Measurements from ENCODE around the gene ETV6.

- TF ChIP-seq, protein P1, sequence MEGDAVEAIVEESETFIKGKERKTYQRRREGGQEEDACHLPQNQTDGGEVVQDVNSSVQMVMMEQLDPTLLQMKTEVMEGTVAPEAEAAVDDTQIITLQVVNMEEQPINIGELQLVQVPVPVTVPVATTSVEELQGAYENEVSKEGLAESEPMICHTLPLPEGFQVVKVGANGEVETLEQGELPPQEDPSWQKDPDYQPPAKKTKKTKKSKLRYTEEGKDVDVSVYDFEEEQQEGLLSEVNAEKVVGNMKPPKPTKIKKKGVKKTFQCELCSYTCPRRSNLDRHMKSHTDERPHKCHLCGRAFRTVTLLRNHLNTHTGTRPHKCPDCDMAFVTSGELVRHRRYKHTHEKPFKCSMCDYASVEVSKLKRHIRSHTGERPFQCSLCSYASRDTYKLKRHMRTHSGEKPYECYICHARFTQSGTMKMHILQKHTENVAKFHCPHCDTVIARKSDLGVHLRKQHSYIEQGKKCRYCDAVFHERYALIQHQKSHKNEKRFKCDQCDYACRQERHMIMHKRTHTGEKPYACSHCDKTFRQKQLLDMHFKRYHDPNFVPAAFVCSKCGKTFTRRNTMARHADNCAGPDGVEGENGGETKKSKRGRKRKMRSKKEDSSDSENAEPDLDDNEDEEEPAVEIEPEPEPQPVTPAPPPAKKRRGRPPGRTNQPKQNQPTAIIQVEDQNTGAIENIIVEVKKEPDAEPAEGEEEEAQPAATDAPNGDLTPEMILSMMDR (IDR thresholded peaks at IDR 0.05) = no peak
- TF ChIP-seq POLR2A (IDR thresholded peaks at IDR 0.05) (no peak), POLR2AphosphoS5 (IDR thresholded peaks at IDR 0.05; ENCODE audit: insufficient read depth in 1 of 2, low read depth in 1 of 2) (no peak)
Observed at GRCh38 chr12:11711651-11712327, 62.3 kb downstream of the ETV6 start.

Measured in vagina (tissue), 2 donors.